SKM-1 (cell line): ENCODE results near the gene PDE4D.
"Not testable (repeated sequence)": the region's sequence is repeated elsewhere in the genome, so short reads cannot be mapped to it uniquely, and the experiment has no call there.

Source experiments
- DNase-seq: peaks from one replicate; lab custom pipeline; 2025; ENCODE audit not compliant: unreplicated experiment; lab: John Stamatoyannopoulos, UW

The PDE4D gene

GRCh38 chr5:59312223-59312622 lies 581.3 kb downstream of the PDE4D start:
- no peak for DNase-seq

- not testable (repeated sequence) for DNase-seq
These were observed 584.8 kb downstream of the PDE4D start for GRCh38 chr5:59308685-59309084.

- not testable (repeated sequence) for DNase-seq
These were observed 590.2 kb downstream of the PDE4D start for GRCh38 chr5:59303289-59303716.

GRCh38 chr5:59302509-59302908 lies 591.0 kb downstream of the PDE4D start:
- not testable (repeated sequence) for DNase-seq

GRCh38 chr5:59301727-59302126 lies 591.8 kb downstream of the PDE4D start:
- DNase-seq, result no peak

GRCh38 chr5:59300930-59301329 lies 592.6 kb downstream of the PDE4D start:
- no peak for DNase-seq

GRCh38 chr5:59299006-59299405 lies 594.5 kb downstream of the PDE4D start:
- no peak for DNase-seq

GRCh38 chr5:59296317-59297264 lies 596.9 kb downstream of the PDE4D start:
- DNase-seq, result no peak

GRCh38 chr5:59293700-59294099 lies 599.8 kb downstream of the PDE4D start:
- DNase-seq, result no peak

GRCh38 chr5:59291941-59292340 lies 601.6 kb downstream of the PDE4D start:
- DNase-seq, result no peak

GRCh38 chr5:59287884-59288283 lies 605.6 kb downstream of the PDE4D start:
- DNase-seq, result no peak

- no peak for DNase-seq
These were observed 606.2 kb downstream of the PDE4D start for GRCh38 chr5:59287361-59287760.

GRCh38 chr5:59286510-59286909 lies 607.0 kb downstream of the PDE4D start:
- no peak for DNase-seq

GRCh38 chr5:59285300-59286016 lies 608.1 kb downstream of the PDE4D start:
- no peak for DNase-seq

GRCh38 chr5:59282726-59283125 lies 610.8 kb downstream of the PDE4D start:
- no peak for DNase-seq

GRCh38 chr5:59279979-59280378 lies 613.5 kb downstream of the PDE4D start:
- no peak for DNase-seq

- no peak for DNase-seq
These were observed 616.6 kb downstream of the PDE4D start for GRCh38 chr5:59276917-59277372.

GRCh38 chr5:59276325-59276675 lies 617.2 kb downstream of the PDE4D start:
- no peak for DNase-seq

- no peak for DNase-seq
These were observed 617.8 kb downstream of the PDE4D start for GRCh38 chr5:59275510-59276324.

GRCh38 chr5:59275170-59275509 lies 618.4 kb downstream of the PDE4D start:
- DNase-seq, result no peak

- DNase-seq, result no peak
These were observed 619.4 kb downstream of the PDE4D start for GRCh38 chr5:59274106-59274636.
